UCSD-AML1 (cell line): ENCODE measurements around the gene TSHZ2.

Experiments used
- DNase-seq: peaks from one replicate; lab custom pipeline; 2025; ENCODE audit not compliant: unreplicated experiment; lab: John Stamatoyannopoulos, UW

TSHZ2 gene

DNA sequence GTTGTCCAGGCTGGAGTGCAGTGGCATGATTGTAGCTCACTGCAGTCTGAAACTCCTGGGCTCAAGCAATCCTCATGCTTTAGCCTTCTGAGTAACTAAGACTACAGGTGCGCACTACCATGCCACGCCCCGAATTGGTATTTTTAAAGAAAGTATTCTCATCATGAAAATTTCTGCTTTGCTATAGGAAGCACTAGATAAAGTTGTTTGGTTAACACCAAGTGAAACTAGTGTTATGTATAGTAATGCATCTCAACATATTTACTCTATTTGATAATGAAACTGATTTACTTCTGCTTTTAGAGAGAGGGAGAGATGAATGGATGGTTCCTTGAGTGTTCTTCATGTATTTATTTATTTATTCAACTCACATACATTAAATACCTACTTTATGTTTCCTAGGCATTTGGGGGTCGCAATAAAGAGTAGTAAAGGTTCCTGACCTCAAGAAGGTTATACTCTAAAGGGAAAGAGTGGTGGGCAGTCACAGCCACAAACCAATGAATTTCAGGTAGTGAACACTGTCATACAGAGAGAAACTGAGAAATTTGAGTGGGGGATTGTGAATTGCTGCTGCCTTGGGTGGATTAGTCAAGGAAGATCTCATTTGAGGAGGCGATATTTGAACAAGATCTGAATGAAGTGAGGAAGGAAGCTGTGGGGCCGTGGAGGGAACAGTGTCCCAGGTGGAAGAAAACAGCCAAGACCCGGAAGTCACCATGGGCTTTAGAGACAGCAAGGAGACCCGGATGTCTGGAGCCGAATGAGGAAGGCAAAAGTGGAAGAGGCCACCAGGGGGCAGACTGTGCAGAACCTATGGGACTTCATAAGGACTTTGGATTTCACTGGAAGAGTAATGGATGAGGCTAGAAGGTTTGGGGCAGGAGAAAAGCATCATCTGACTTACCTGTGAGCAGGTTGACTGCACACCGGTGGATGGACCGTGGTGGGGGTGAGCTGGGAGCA lies 185.6 kb downstream of the TSHZ2 start:
- DNase-seq = peak; percentile 65

DNA sequence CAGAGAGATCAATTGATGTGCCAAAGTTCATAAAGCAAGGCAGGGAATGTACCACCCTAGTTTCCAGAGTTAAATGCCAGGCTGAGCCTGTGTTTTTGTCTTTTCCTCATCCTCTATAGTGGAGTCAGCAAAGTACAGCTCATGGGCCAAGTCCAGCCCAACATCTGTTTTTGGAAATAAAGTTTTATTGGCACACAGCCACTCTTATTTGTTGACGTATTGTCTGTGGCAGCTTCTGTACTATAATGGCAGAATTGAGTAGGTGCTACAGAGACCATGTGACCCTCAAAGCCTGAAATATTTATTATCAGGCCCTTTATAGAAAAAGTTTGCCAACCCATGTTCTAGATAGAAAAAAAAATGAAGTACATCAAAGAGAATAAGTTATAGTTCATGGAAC lies 187.0 kb downstream of the TSHZ2 start:
- no peak for DNase-seq

DNA sequence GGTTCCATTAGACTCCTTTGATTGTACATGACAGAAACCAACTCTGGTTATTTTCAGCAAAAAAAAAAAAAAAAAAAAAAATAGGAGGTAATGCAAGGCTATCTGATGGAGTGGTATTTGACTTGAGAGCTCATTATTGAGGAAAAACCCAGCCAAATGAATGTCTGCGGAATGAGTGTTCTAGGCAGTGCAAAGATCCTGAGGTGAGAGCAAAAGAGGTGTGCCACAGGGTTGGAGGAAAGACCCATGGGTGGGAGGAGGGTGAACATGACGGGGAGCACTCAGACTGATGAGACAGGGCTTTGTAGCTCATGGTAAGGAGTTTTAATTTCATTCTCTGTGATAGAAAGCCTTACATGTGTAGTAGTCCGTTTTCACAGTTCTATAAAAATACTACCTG lies 188.9 kb downstream of the TSHZ2 start:
- no peak for DNase-seq

DNA sequence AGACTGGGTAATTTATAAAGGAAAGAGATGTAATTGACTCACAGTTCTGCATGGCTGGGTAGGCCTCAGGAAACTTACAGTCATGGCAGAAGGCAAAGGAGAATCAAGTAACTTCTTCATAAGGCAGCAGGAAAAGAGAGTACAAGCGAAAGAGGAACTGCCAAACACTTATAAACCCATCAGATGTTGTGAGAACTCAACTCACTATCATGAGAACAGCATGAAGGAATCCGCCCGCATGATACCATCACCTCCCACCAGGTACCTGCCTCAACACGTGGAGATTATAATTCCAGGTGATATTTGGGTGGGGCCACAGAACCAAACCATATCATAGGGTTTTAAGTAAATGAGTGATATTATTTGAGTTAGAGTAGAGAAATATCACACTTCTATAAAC lies 189.3 kb downstream of the TSHZ2 start:
- DNase-seq = no peak

DNA sequence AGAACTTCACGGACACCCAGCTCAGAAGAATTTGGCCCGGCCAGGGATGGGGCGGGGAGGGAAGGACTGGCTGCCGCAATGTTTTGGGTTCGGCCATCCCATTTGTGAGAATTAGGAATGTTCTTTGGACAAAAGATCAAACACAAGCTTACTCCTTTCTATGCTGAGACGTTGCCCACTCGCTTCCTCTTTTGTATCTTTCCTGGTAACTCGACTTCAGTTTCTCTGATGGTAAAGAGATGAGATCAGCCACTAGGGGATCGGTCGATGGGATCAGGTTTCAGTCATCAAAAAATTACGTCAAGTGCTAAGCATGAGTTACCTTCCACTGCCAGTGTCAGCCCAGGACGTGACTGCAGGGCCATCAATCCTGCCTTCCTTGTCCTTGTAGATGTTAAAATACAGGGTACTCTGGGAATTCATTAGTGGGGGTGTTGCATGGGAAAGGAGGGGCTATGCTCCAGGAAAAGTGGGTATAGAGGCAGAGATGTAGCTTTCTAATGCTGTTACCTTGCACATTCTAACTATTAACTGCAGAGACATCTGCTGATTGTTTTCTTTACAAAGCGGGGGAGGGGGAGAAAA lies 190.2 kb downstream of the TSHZ2 start:
- DNase-seq = no peak

DNA sequence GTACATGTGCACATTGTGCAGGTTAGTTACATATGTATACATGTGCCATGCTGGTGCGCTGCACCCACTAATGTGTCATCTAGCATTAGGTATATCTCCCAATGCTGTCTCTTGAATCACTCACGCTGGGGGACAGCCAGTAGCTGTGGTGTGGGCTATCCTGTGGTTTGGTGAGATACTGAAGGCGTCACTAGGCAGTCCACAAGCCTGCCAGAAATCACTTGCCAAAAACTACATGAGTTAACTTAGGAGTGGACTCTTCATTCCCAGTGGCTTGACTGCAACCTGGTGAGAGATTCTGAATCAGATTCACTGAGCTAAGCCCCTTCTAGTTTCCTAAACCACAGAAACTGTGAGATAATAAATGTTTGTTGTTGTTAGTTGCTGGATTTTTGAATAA lies 191.3 kb downstream of the TSHZ2 start:
- DNase-seq = no peak

DNA sequence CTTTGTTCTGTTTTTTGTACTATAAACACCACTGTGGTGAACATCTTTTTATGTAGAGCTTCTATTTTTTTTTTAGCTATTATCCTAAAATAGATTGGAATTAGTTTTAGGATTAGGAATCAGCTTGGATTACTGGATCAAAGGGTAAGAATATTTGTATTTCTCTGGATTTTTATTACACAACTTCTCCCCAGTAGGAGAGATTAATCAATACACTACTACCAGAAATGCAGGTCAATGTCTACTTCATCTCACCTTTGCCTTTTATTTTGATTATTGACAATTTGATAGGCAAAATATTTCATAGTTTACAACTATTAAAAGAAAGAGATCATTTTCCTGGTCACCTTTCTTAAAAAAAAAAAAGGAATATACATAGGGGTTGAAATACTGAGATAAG lies 191.9 kb downstream of the TSHZ2 start:
- no peak for DNase-seq

DNA sequence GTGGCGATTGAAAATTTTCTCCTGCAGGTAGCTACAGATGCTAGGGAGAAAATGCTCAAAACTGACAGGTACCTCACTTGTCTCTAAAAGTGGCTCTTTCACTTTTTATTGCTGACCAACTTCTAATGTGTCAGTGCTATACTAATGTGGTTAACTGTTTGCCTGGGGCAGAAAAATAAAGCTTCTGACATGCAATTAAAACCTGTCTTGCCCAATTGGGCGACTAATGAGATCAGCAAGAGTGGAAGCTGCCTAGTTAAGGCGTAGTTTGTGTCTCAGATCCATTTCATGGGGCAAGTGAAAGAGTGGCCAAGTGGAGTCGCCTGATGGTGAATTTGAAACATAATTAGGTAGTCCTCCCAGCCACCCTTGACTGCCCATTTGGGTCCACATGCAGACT lies 193.3 kb downstream of the TSHZ2 start:
- no peak for DNase-seq

DNA sequence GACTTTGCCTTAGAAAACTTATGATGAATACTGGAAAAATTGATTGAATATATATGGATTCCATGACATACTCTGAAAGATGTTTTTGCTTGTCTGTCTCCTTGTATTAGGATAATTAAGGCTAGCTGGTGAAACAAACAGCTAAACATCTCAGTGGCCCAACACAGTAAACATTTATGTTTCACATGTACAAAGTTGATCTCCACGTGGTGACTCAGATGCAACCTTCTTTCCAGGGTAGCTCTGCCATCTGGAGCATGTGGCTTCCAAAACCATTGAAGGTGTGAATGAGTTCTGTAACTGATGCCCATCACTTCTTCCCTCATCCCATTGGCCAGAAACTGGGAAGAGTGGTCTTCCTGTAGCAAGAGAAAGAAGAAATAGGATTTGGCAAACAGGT lies 196.3 kb downstream of the TSHZ2 start:
- no peak for DNase-seq

DNA sequence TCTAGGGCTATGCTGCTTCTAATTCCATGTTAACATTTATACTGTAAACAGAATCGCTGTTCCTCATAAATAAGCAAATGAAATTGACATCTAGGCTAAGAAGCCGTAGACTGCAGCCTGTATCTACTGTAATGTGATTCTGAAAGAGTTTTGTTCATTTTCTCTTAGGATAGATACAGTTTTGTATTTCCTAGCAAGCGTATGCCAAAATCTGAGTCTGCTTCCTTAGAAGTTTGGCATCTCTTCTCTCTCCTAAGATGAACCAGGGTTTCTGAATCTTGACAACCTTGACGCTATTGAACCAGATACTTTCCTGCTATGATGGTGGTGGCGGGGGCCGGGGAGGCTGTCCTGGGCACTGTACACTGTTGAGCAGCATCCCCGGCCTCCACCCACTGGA lies 198.0 kb downstream of the TSHZ2 start:
- DNase-seq = no peak

DNA sequence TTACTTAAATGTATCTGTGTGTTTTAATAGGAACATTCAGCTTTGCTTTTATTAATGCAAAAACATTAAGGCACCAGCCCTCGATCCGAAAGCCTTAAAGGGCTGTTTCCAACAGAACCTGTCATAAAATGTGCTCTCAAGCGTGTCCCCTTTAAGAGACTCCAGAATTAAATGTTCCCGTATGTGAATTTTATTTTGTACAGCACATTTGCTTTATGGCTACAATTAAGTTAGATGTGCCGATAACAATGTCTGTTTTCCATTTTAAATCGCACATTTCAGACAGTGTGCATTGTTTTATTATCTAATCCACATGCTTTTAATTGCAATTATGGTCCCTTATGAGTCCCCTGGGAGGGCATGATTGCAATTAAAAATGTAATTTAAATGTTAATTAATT lies 198.9 kb downstream of the TSHZ2 start:
- DNase-seq = no peak

DNA sequence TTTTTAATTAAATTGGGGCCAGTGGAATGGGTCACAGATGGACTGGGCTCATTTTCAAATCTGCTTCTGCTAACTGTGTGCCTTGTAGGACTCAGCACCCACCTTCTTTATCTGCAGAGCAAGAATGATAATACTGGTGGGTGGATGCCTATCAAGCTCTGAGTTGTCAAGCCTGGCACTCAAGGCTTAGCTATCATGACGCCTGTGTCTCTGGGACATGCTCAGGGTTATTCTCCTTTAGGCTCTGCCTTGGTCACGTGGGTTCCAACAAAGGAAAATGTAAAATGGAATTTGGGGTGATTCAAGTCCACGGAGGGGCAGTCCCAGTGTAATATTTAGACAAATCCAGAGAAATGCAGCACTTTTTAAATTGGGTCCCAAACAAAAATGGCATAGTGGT lies 202.3 kb downstream of the TSHZ2 start:
- DNase-seq = no peak

DNA sequence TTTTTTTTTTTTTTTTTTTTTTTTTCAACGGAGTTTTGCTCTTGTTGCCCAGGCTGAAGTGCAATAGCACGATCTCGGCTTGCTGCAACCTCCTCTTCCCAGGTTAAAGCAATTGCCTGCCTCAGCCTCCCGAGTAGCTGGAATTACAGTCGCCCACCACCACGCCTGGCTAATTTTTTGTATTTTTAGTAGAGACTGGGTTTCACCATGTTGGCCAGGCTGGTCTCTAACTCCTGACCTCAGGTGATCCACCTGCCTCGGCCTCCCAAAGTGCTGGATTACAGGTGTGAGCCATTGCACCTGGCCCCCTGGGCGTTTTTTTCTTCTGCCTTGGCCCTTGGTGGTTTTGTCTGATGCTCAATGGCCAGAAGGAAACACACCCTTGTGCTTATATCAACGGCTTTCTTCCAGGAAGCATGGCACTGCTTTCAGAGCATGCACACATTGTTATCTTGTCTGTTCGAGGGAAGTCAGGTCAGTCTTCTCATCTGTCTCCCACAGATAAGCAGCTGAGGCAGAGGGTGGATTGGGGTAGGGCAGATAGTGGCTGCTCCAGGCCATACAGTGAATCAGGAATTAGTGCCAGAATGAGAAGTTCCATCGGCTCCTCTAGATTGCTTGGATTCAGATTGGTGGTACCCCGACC lies 203.1 kb downstream of the TSHZ2 start:
- no peak for DNase-seq

DNA sequence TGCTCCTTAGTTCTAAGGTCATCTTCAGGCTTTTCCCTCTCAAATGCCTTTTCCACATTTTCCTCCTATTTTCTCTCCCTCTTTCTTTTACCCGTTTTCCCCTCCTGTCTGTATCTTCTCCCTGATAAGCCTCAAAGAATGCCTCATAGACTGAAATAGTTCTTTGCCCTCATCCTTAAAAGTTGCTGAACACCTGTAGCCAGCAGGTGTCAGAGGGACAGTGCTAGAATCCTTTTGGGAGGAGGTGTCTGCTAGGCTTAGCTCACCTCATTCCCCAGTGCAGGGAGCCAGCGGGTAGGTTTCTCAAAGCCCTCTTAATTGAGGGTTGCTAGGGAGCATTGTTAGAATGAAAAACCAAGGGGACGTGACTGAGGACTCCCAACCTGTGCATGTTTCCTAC lies 204.0 kb downstream of the TSHZ2 start:
- DNase-seq = no peak

DNA sequence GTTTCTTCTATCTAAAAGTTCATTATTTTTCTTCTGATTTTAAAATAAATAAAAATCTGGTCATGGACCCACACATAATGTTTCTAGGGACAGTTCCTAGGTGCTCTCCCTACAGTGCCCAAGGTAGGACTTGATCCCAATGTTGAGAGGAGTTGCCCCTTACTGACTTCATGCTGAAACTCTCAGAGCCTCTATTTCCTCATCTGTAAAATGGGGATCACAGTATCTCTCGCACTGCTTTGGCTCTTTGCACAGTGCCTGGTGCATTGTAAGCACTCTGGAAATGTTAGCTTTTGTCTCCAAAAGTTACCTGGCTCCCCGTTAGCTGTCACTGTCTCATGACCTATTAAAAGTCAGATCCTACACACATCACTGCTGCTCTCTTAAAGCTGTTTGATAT lies 205.5 kb downstream of the TSHZ2 start:
- no peak for DNase-seq

DNA sequence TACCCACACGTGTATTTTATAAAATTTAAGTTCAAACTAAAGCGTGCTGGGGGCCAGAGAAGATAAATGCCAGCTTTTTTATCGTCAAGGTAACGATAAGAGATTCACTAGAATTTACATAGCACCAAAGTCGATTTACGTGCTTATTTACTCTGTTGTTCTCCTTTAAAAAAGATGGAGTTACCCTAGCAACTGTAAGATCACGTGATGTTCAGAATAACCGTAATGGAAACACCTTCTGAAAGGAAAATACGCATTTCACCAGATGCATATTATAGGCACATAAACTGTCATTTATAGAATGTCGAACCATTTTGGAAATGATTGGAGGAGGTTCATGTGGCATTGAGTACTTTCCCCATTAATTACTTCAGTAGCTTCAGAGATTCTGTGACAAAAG lies 207.6 kb downstream of the TSHZ2 start:
- DNase-seq = no peak

DNA sequence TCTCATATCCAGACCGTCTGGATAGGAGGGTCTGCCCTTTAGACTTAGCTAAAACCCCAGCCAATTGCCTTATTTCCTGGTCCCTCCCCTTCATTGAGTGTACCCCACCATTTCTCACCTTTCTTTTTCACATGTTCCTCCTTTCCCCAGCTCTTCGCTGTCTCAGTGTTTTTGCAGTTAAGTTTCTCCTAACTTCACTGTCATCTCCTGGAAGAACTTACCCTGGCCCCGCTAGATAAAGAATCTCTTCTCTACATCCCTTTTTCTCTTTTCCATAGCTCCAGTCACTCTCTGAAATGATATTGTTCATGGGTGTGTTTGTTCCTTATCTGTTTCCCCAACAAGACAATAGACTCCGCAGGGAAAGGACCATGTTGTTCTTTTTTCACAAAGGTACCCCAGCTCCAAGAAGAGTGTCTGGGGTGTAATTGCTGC lies 208.8 kb downstream of the TSHZ2 start:
- DNase-seq = no peak

DNA sequence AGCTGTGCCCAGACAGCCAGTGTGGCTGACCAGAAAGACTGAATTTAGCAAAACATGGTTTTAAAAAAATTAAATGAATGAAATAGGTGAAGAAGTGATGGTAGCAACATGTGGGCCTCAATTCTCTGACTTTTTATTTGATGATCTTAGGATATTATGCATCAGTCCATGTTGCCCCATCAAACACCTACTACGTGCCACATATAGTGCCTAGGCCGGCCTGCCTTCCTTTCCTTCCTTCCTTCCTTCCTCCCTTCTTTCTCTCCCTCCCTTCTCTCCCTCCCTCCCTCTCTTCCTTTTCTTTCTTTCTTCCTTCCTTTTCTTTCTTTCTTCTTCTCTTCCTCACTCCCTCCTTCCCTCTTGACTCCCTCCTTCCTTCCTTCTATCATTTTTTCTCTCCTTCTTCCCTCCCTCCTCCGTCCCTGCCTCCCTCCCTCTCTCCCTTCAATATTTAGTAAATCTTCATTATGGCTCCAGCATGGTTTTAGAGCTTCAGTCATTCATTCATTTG lies 209.8 kb downstream of the TSHZ2 start:
- no peak for DNase-seq

DNA sequence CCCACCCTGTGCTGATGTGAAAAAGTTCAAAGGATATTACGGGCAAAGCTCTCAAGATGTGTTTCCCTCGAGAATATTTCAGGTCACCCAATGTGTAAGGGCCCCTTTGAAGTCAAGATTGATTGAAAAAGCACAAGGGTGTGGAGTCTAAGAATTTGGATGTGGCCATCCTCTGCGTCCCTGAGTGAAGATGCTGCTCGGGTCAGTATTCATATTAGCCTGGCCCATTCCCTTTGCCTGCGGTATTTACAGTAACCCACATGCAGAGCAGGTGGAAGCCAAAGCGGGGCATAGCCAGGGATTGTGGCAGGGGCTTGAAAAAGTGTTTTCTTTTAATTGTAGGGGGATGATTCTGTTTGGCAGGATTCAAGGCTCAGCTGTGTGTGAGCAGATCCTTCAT lies 211.0 kb downstream of the TSHZ2 start:
- no peak for DNase-seq

DNA sequence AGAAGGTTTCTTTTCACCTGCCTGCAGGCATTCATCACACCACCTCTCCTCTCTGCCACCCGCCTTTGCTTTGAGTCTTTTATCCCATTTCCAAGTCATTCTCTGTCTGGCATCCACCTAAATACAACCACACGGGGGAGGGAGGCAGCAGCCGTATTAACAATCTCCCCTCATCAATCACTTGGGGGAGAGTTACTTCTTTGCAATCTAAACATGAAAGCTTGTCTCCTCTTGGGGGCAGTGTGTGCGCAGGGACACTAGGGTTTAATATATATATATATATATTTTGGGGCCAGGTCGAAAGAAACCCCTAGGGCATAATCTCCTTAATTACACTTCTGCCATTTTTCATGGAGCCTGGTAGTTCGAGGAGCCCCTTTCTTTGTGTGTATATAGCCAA lies 214.5 kb downstream of the TSHZ2 start:
- no peak for DNase-seq

DNA sequence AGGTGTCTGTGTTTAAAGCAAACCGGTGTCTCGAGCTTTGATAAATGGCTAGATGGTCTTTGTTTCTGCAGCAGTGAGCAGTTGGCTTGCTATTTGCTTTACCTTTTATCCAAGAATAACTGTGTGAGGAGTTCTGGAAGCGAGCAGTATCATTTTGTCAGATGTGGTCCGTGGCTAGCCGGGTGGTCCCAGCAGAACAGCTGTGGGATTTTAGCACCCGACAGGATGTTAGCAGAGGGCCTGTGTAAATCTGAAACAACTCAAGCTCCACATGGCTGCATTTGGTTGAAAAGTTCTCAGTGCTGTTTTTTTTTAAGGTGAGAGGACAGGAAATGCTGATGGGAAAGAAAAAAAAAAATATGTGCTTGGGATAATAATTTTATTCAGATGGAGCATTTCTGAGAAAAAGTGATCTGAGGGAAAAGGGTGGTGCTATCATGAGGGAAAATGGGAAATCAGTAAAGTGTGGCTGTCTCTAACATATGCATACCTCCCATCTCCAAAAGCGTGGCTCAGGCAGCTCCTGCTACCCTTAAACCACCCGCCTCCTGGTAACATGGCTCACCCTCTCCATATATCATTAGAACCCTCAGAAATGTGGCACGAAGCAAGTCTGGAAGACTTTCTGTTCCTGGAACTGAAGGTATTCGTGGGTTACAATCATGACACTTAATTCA lies 215.4 kb downstream of the TSHZ2 start:
- no peak for DNase-seq
